ENCODE measurements around the gene EEF1AKMT2. TPM values are rescaled to one million over a fixed set of nuclear protein-coding genes. Genes with fewer than 3 reads are reported as not detected.
A peak's percentile ranks its signal among the peaks of the same experiment; 100 is the strongest.
"Not testable (repeated sequence)": the region's sequence is repeated elsewhere in the genome, so short reads cannot be mapped to it uniquely, and the experiment has no call there.

Gene EEF1AKMT2
- total and polyA plus RNA-seq, 9 of the 15 experiments (the other 6 are each of a cell fraction or from before 2014, with no cell fraction given), result 9.3 to 34.3 (median 23.7) TPM

- H2AFZ ChIP-seq (ENCODE audit: low read depth, low read length); H3K4me2 ChIP-seq (ENCODE audit: insufficient read depth, low read length); H3K9me3 ChIP-seq (replicated peaks; ENCODE audit: control insufficient read depth, insufficient read depth, low read depth, low read length); POLR2A ChIA-PET; FAIRE-seq; H3K9ac ChIP-seq (ENCODE audit: insufficient read depth in 1 of 2, low read depth in 2 of 2, low read length in 2 of 2); H3K27ac ChIP-seq (ENCODE audit: extremely low read depth, low read depth, low read length); CTCF ChIA-PET (ENCODE audit: low intra/inter-chr PET ratio); in situ Hi-C loops (cut with MboI); BruUV-seq (replicated peaks); H3K9me1 ChIP-seq (ENCODE audit: control insufficient read depth, insufficient read depth, low read length); H3K27me3 ChIP-seq (ENCODE audit: control insufficient read depth in 2 of 2, insufficient read depth in 2 of 2, low read length in 2 of 2); H3K79me2 ChIP-seq (ENCODE audit: control insufficient read depth, insufficient read depth, low read length); DNase-seq (ENCODE audit: extremely low read depth in 1 of 4, low spot score in 3 of 4); H3K4me3 ChIP-seq; ATAC-seq; H4K20me1 ChIP-seq (replicated peaks; ENCODE audit: control insufficient read depth, insufficient read depth, low read length); H3K4me1 ChIP-seq (replicated peaks in 1 of 2; ENCODE audit: control insufficient read depth in 2 of 2, insufficient read depth in 2 of 2, low read length in 2 of 2): not testable (repeated sequence)
- 78% methylated on average over 6 of the region's 7 CpGs for WGBS (ENCODE audit: insufficient coverage, low coverage, missing lambda C conversion rate)
- peaks cover 48% of the 10 kb centered on the region for H3K36me3 ChIP-seq (ENCODE audit: control insufficient read depth, insufficient read depth, low read length)
- peak; percentile 18; the same call in 1 of the 2 replicates for TF ChIP-seq PKNOX1 (IDR thresholded peaks at IDR 0.05)
- intact Hi-C loops (cut with micrococcal nuclease), result loop anchor here (10.0 kb wide), 2 partner anchors 80 to 290 kb away; partner anchors contain the start of gene FAM53B
Observed at GRCh38 chr10:124824932-124825331, 33.2 kb upstream of the EEF1AKMT2 start.

GRCh38 chr10:124824507-124824906 lies 32.8 kb upstream of the EEF1AKMT2 start:
- H3K9me1 ChIP-seq (ENCODE audit: control insufficient read depth, insufficient read depth, low read length), result no peaks in the 10 kb centered on the region
- FAIRE-seq (no peak), ATAC-seq (no peak), DNase-seq (ENCODE audit: extremely low read depth in 1 of 4, low spot score in 3 of 4) (no peak)
- CTCF ChIA-PET (ENCODE audit: low intra/inter-chr PET ratio), result no interaction called here
- no TSS peak for BruUV-seq (replicated peaks)
- POLR2A ChIA-PET, result no interaction called here
- no peaks in the 10 kb centered on the region for H4K20me1 ChIP-seq (replicated peaks; ENCODE audit: control insufficient read depth, insufficient read depth, low read length)
- H3K27me3 ChIP-seq (ENCODE audit: control insufficient read depth in 2 of 2, insufficient read depth in 2 of 2, low read length in 2 of 2), result no peaks in the 10 kb centered on the region
- no peak overlapping the region for H3K4me2 ChIP-seq (ENCODE audit: insufficient read depth, low read length)
- H3K79me2 ChIP-seq (ENCODE audit: control insufficient read depth, insufficient read depth, low read length), result no peaks in the 10 kb centered on the region
- no peak overlapping the region for H3K9ac ChIP-seq (ENCODE audit: insufficient read depth in 1 of 2, low read depth in 2 of 2, low read length in 2 of 2)
- H2AFZ ChIP-seq (ENCODE audit: low read depth, low read length), result no peak overlapping the region
- H3K9me3 ChIP-seq (replicated peaks; ENCODE audit: control insufficient read depth, insufficient read depth, low read depth, low read length), result no peaks in the 10 kb centered on the region
- WGBS (ENCODE audit: insufficient coverage, low coverage, missing lambda C conversion rate), result 100% methylated on average over 1 of the region's 1 CpG
- in situ Hi-C loops (cut with MboI) (no loop called here), intact Hi-C loops (cut with micrococcal nuclease) (loop anchor here (10.0 kb wide), 2 partner anchors 80 to 290 kb away; partner anchors contain the start of gene FAM53B)
- no peak overlapping the region for H3K4me3 ChIP-seq
- H3K4me1 ChIP-seq (replicated peaks in 1 of 2; ENCODE audit: control insufficient read depth in 2 of 2, insufficient read depth in 2 of 2, low read length in 2 of 2), result no peaks in the 10 kb centered on the region
- H3K36me3 ChIP-seq (ENCODE audit: control insufficient read depth, insufficient read depth, low read length), result peaks cover 46% of the 10 kb centered on the region
- H3K27ac ChIP-seq (ENCODE audit: extremely low read depth, low read depth, low read length), result no peak overlapping the region
- no peak for TF ChIP-seq RREB1 (CRISPR knock-in tag; IDR thresholded peaks at IDR 0.05)
- no peak for TF ChIP-seq HDAC3 (IDR thresholded peaks at IDR 0.05; ENCODE audit: borderline replicate concordance, partially characterized antibody)
- no peak for TF ChIP-seq ZBTB8A (IDR thresholded peaks at IDR 0.05; ENCODE audit: partially characterized antibody)
- TF ChIP-seq ARID1B (IDR thresholded peaks at IDR 0.05), result no peak
- TF ChIP-seq ZNF583 (CRISPR knock-in tag; IDR thresholded peaks at IDR 0.05), result no peak
- no peak for TF ChIP-seq ZNF512 (tag; IDR thresholded peaks at IDR 0.05)
- TF ChIP-seq NFIC (IDR thresholded peaks at IDR 0.05), result no peak
